Breast epithelium (tissue), 4 donors: ENCODE results near the gene CAMK2A. TPM values are rescaled to one million over a fixed set of nuclear protein-coding genes. Genes with fewer than 3 reads are reported as not detected.

ENCODE experiments used
- DNase-seq, 2 donors: peaks; one replicate each; pipeline ENCODE4 v3.0.0-alpha.2; 2019; ENCODE audit warnings: low spot score in 2 of 2
- H3K27ac ChIP-seq, 2 donors: fragments of 200-600 bp; sonication (generic) in 1 of 2; one replicate each; pipeline ENCODE4 v1.5.1; 2016 to 2019; ENCODE audit warnings: mild to moderate bottlenecking in 1 of 2
- H3K27me3 ChIP-seq, 2 donors: fragments of 200-600 bp; sonication (generic) in 1 of 2; one replicate each; pipeline versions ENCODE4 v1.5.1 to v1.6.0; 2017 to 2019; ENCODE audit warnings: control low read depth in 1 of 2, mild to moderate bottlenecking in 1 of 2
- H3K36me3 ChIP-seq: fragments of 200-600 bp; one replicate; pipeline ENCODE4 v1.5.1; 2019
- H3K4me1 ChIP-seq, 2 donors: fragments of 200-600 bp; sonication (generic); one replicate each; pipeline ENCODE4 v1.5.1; 2016 to 2019; ENCODE audit warnings: control low read depth in 1 of 2
- H3K4me3 ChIP-seq, 3 donors: fragments of 200-600 bp; sonication (generic); 1 replicate in 2 of 3; 2 replicates in 1 of 3; pipeline ENCODE4 v1.5.1; 2016 to 2019; ENCODE audit warnings: mild to moderate bottlenecking in 3 of 3, moderate library complexity in 2 of 3
- H3K9me3 ChIP-seq, 2 donors: fragments of 200-600 bp; sonication (generic) in 1 of 2; one replicate each; pipeline ENCODE4 v1.5.1; 2016 to 2019; ENCODE audit warnings: control low read depth in 1 of 2
- POLR2A ChIP-seq: fragments of 450-650 bp; IDR thresholded peaks from one replicate; pipeline ENCODE4 v1.6.1; 2016; ENCODE audit warnings: antibody characterized with exemption, mild to moderate bottlenecking, moderate library complexity
- POLR2AphosphoS5 ChIP-seq, 3 donors: sonication (generic); formaldehyde crosslinking; IDR thresholded peaks; one replicate each; pipeline ENCODE4 v1.6.1; 2017; ENCODE audit warnings: antibody characterized with exemption in 3 of 3
- intact Hi-C: fragments of 100-400 bp; cut with DNase I; formaldehyde crosslinking; loops from one replicate; pipeline ENCODE4 v1.15.1; 2023; ENCODE audit warnings: low total_unique reads
- total RNA-seq, 3 donors: library from RNA; depleted of rRNA; stranded (reverse); fragments of >200 nt; gene quantifications; one replicate each; pipeline ENCODE4 v1.1.0, GENCODE V29; 2016
- TF ChIP-seq, protein P1 (sequence below), 3 donors: fragments of 450-650 bp; IDR thresholded peaks; one replicate each; pipeline ENCODE4 v1.5.1; 2016 to 2017; ENCODE audit warnings: antibody characterized with exemption in 3 of 3, mild to moderate bottlenecking in 3 of 3, moderate library complexity in 3 of 3

The CAMK2A gene
- total RNA-seq, 3 donors from 2014 or later, result under 0.01 TPM; not detected in 2

DNA sequence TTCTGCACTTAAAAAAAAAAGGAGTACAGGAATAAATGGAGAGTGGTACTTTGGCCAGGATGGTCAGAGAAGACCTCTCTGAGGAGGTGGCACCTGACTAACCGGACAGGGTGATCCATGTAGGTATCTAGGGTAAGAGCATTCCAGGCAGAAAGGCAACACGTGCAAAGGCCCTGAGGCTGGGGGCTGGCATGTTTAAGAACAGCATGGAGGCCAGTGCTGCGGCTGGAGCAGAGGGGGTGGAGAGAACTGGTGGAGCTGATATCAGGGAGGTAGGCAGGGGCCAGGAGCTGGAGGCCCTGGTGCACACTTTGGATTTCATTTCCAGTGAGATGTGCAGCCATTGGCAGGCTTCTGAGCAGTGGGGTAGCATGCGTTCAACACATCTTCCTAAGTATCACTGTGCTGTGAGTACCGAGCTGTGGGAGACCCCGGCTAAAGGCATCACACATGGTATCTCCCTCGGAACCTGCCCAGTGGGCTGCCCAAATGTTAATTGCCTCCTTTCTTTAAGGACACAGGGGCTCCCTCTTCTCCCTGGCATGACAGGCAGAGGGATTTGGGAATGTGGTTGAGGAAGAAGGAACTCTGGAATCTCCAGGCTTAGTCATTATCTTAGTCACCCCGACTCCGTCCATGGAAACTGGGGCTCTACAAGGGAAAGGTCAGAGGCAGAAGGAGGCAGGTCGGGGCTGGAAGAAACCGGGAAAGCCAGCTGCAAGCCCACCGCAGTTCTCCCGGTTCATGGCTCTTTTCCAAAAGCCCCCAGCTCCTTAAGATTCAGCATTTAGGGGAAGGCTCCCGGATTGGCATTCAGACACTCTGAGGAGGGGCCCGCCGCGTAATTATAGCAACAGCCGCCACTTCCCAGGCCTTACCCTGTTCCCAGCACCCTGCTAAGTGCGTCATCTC is 81.1 kb downstream of the CAMK2A start:
- Histone ChIP-seq H3K36me3 (no peaks in the 10 kb centered on the region), H3K4me3 (no peak overlapping the region), H3K27me3 (no peaks in the 10 kb centered on the region), H3K9me3 (no peaks in the 10 kb centered on the region), H3K4me1 (no peaks in the 10 kb centered on the region), H3K27ac (peak overlapping the region; percentile 66 to 73)
- no peak for DNase-seq
- intact Hi-C loops, result no loop called here
- no peak for TF ChIP-seq POLR2AphosphoS5 (IDR thresholded peaks at IDR 0.05)
- TF ChIP-seq, protein P1, sequence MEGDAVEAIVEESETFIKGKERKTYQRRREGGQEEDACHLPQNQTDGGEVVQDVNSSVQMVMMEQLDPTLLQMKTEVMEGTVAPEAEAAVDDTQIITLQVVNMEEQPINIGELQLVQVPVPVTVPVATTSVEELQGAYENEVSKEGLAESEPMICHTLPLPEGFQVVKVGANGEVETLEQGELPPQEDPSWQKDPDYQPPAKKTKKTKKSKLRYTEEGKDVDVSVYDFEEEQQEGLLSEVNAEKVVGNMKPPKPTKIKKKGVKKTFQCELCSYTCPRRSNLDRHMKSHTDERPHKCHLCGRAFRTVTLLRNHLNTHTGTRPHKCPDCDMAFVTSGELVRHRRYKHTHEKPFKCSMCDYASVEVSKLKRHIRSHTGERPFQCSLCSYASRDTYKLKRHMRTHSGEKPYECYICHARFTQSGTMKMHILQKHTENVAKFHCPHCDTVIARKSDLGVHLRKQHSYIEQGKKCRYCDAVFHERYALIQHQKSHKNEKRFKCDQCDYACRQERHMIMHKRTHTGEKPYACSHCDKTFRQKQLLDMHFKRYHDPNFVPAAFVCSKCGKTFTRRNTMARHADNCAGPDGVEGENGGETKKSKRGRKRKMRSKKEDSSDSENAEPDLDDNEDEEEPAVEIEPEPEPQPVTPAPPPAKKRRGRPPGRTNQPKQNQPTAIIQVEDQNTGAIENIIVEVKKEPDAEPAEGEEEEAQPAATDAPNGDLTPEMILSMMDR (IDR thresholded peaks at IDR 0.05), result no peak
- no peak for TF ChIP-seq POLR2A

DNA sequence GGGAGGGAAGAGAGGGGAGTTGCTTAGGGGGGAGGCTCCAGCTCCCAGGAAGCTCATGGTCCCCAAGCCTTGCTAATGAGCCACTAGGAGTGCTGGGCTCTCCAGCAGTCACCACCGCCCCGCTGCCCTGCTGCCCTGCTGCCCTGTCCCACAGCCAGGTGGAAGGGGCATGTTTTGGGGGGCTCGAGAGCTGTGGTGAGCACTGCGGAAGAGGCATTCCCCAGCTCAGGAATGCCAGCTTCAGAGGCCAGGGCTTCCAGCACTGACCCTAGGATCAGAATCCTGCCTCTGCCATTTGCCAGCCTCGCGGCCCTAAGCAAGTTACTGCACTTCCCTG is 82.8 kb downstream of the CAMK2A start:
- H3K27me3 ChIP-seq, result no peaks in the 10 kb centered on the region
- DNase-seq, result no peak
- H3K4me3 ChIP-seq, result no peak overlapping the region
- no peaks in the 10 kb centered on the region for H3K9me3 ChIP-seq
- TF ChIP-seq POLR2AphosphoS5 (IDR thresholded peaks at IDR 0.05) (no peak), POLR2A (no peak)
- TF ChIP-seq, protein P1 (IDR thresholded peaks at IDR 0.05), result no peak
- no peak overlapping the region for H3K27ac ChIP-seq
- no peaks in the 10 kb centered on the region for H3K4me1 ChIP-seq
- no peaks in the 10 kb centered on the region for H3K36me3 ChIP-seq
- intact Hi-C loops, result no loop called here

DNA sequence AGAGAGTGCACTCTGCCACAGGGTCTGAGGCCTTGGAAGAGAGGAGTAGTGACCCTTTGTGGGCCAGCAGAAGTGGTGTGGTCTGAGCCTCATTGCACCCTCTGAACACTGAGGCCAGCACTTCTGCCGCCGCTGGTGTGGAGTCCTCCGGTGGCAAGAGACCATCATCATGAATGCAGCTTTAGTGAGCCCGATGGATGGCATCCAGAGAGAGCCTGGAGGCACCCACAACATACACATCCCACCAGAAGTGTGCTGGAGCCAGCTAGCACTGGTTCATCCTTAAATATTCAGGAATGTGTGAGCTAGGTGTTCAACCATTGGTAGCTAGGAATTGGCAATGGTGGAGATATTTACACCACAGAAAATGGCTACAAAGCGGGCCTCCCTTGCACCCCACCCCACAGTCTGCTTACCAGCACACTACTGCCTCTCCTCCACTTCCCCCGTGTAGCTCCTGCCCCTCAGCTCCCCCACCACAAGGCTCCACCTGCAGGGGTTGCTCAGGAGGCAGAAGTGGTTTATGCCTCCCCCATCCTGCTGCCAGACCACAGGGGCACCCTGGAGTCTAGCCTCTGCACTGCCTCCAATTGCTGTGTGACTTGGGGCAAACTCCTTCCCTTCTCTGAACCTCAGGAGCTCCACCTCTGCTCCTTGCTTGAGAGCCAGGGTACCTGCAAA is 83.3 kb downstream of the CAMK2A start:
- no peak for TF ChIP-seq POLR2A
- TF ChIP-seq, protein P1 (IDR thresholded peaks at IDR 0.05), result no peak
- no peak for TF ChIP-seq POLR2AphosphoS5 (IDR thresholded peaks at IDR 0.05)
- intact Hi-C loops, result no loop called here
- H3K27ac ChIP-seq, result no peak overlapping the region
- DNase-seq, result no peak
- H3K4me1 ChIP-seq, result no peaks in the 10 kb centered on the region
- no peak overlapping the region for H3K4me3 ChIP-seq
- no peaks in the 10 kb centered on the region for H3K36me3 ChIP-seq
- no peaks in the 10 kb centered on the region for H3K27me3 ChIP-seq
- H3K9me3 ChIP-seq, result no peaks in the 10 kb centered on the region

DNA sequence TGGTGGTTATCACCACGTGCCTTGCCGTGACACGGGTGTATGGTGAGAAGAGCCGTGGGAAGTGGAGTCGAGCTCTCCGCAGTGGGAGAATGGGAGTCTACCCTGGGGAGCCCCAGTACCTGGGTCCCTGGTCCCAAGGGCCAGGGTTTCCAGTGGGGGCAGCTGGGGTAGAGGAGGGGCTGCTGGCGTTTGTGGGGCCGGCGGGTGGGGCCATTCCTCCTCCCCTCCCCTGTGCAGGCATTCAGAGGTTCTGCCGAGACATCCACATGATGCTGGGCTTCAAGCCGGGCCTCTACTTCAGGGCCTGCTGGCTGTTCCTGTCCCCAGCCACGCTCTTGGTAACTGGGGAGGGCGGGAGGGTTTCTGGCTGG is 85.0 kb downstream of the CAMK2A start:
- H3K27me3 ChIP-seq, result no peaks in the 10 kb centered on the region
- no peaks in the 10 kb centered on the region for H3K4me1 ChIP-seq
- H3K4me3 ChIP-seq, result no peak overlapping the region
- H3K27ac ChIP-seq, result no peak overlapping the region
- H3K9me3 ChIP-seq, result no peaks in the 10 kb centered on the region
- intact Hi-C loops, result no loop called here
- TF ChIP-seq, protein P1 (IDR thresholded peaks at IDR 0.05), result no peak
- TF ChIP-seq POLR2AphosphoS5 (IDR thresholded peaks at IDR 0.05) (no peak), POLR2A (no peak)
- no peaks in the 10 kb centered on the region for H3K36me3 ChIP-seq
- no peak for DNase-seq
